ENCODE measurements around the gene ATXN1. TPM values are rescaled to one million over a fixed set of nuclear protein-coding genes. Genes with fewer than 3 reads are reported as not detected.
"Not testable (repeated sequence)": the region's sequence is repeated elsewhere in the genome, so short reads cannot be mapped to it uniquely, and the experiment has no call there.

ATXN1 gene
- total and polyA plus RNA-seq, 2 of the 13 experiments (the other 11 are each of a cell fraction or from before 2014, with no cell fraction given): 20.7 to 39.5 TPM

GRCh38 chr6:16706911-16707783 lies 54.1 kb downstream of the ATXN1 start (continued):
- TF ChIP-seq EEA1 (CRISPR knock-in tag; IDR thresholded peaks at IDR 0.05; ENCODE audit: borderline replicate concordance) (no peak), GTF3A (CRISPR knock-in tag; conservative IDR thresholded peaks at IDR 0.05) (no peak), ZNF589 (CRISPR knock-in tag; conservative IDR thresholded peaks at IDR 0.05) (no peak), ZNF576 (CRISPR knock-in tag; IDR thresholded peaks at IDR 0.05) (no peak), ZNF30 (CRISPR knock-in tag; IDR thresholded peaks at IDR 0.05) (no peak), NRL (CRISPR knock-in tag; IDR thresholded peaks at IDR 0.05; ENCODE audit: borderline replicate concordance) (no peak), ZNF768 (CRISPR knock-in tag; IDR thresholded peaks at IDR 0.05) (no peak), ZNF879 (CRISPR knock-in tag; IDR thresholded peaks at IDR 0.05) (no peak), ZNF782 (CRISPR knock-in tag; IDR thresholded peaks at IDR 0.05; ENCODE audit: borderline replicate concordance) (no peak)

DNA sequence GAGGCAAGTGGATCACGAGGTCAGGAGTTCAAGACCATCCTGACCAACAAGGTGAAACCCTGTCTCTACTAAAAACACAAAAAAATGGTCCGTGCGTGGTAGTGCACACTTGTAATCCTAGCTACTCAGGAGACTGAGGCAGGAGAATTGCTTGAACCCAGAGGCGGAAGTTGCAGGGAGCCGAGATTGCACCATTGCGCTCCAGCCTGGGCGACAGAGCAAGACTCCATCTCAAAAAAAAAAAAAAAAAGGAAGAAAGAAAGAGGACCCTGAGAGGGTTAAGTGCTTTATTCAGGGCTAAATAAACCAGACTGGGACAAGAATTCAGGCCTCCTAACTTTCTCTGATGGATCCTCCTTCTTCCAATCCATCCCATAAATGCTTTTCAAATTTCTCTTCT lies 54.8 kb downstream of the ATXN1 start:
- H3K27me3 ChIP-seq (ENCODE audit: control insufficient read depth in 1 of 2, insufficient read depth in 2 of 2, low read length in 2 of 2); H3K4me2 ChIP-seq (ENCODE audit: low read depth, low read length); H3K4me3 ChIP-seq (replicated peaks in 1 of 3; ENCODE audit: insufficient read depth in 1 of 3, low read depth in 2 of 3, low read length in 3 of 3); CTCF ChIA-PET (ENCODE audit: low intra/inter-chr PET ratio, low total read pairs); H3K9me3 ChIP-seq (ENCODE audit: low read length); in situ Hi-C loops (cut with HindIII; ENCODE audit: extremely low pct_ligation_motif_present, low pct_unique_long_range_greater_than_20kb); H3K27ac ChIP-seq (ENCODE audit: extremely low read length, insufficient read depth, low read length); ATAC-seq; FAIRE-seq; H3K36me3 ChIP-seq (replicated peaks in 1 of 2; ENCODE audit: control insufficient read depth in 1 of 2, insufficient read depth in 2 of 2, low read length in 2 of 2); H3K9ac ChIP-seq (ENCODE audit: insufficient read depth, low read depth, low read length); H2AFZ ChIP-seq (ENCODE audit: low read length); BruUV-seq (replicated peaks); POLR2A ChIA-PET; DNase-seq (ENCODE audit: low spot score); intact Hi-C loops (cut with micrococcal nuclease; ENCODE audit: unreplicated experiment): not testable (repeated sequence)
- Histone ChIP-seq H3K79me2 (ENCODE audit: insufficient read depth, low read length) (peaks cover 67% of the 10 kb centered on the region), H4K20me1 (ENCODE audit: insufficient read depth, low read length) (peaks cover 15% of the 10 kb centered on the region), H3K4me1 (ENCODE audit: insufficient read depth, low read length) (peaks cover 37% of the 10 kb centered on the region)
- WGBS (ENCODE audit: low lambda C conversion rate): 95% methylated on average over 7 of the region's 7 CpGs
